Measurements from ENCODE around the gene ZCCHC8.

- TF ChIP-seq CTCF (conservative IDR thresholded peaks at IDR 0.05): no peak
- TF ChIP-seq ZFX (IDR thresholded peaks at IDR 0.05): no peak
Observed at GRCh38 chr12:122503783-122504590, 3.3 kb upstream of the ZCCHC8 start.
